HG02884 (cell line): Measurements from ENCODE around the gene CHST11.

Experiments used
- ATAC-seq: cut with Tn5 transposase; IDR thresholded peaks from one replicate; pipeline ENCODE4 v1.9.1; 2021; ENCODE audit warnings: mild to moderate bottlenecking, moderate library complexity; ENCODE audit not compliant: unreplicated experiment

Gene CHST11

DNA sequence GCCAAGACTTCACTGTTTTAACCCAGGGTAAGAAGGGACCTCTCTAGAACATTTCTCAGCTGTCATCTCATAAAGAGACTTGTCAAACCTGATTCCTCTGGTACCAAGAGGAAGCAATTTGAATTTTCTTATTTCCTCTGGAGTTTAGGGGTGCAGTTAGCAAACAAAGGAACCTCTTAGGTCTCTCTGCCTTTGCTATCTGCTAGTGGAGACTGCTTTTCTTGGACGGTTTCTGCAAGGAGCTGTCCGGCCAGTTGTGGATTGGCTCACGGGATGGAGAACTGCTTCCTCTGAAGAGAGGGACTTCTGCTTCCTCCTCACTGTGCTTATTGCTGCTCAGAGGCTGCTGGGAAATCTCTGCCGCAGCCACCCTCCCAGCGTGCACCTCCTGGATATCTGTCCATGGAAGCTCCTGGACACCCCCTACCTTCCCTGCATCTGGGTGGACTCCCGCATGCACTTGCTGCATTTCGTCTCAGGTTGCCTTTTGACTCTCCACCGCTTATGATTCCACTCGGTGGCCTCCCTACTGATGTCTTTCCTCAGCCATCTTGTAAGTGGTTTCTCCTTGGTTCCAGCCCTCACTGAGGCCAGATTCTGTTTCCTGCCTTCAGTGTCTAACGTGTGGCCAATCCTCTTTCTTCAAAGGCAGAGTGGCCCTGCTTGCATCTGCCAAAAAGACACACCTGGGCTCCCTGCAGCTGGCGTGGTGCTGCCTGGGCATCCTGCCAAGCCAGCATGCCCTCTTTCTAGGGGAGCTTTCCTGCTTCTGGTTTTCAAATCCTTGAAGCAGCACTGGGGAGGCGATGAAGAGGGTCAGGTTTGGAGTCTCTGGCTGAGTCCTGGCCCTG, 187.3 kb downstream of the CHST11 start:
- no peak for ATAC-seq

DNA sequence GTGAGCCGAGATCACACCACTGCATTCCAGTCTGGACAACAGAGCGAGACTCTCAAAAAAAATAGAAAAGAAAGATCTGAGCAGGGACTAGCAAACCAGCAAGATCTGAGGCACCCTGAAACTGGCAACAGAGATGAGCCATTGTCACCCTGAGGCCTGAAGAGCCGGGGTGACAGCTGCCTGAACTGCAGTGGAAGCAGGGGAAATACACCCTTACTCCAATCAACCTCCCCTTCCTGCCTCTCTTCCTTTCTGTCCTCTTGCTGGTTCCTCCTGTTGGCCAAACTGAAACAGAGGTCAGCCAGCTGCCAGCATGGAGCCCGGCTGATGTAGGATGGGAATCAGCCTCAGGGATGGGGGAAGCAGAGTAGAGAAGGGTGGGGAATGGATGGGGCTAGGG, 192.0 kb downstream of the CHST11 start:
- no peak for ATAC-seq

DNA sequence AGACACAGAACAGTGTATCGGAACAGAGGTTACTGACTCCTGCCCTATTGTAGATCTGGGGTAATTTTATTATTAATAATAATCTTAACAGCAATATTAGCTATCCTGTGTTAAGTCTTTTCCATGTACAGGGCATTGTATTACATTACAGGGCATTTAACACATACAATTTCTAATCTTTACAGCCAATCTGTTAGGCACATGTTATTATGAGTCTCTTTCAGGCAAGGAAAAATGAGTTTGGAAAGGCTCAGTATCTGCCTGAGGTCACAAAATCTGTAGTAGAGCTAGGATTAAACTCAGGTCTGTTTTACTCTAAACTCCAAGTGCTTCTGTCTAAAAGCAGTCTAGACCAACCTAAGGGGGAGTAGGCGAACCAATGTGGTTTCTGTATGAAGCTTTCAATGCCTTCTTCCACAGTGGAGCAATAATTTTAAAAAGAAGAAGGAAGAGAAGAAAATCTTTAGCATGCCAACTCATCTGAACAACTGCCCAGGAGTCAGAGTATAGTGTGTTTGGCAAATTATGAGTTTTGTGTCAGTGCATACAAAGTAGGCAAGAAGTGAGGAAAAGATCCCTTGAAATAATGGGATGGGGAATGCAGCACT, 192.6 kb downstream of the CHST11 start:
- ATAC-seq = no peak

DNA sequence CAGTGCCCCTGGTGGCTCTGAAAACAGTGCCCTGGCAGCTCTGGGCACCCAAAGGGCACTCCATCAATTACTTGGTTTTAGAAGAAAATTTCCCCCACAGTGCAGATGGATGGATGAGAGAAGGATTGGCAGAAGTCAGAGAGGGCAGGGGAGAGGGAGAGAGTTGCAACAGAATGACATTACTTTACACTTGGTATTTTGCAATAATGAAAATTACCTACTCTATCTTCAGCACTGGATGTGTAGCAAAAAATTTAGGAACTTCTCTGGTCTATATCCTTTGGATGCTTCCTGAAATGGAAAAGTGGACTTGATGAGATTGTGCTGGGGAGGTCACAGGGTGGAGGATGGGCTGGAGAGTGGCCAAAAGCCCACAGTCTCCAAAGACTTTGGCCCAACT, 193.2 kb downstream of the CHST11 start:
- no peak for ATAC-seq

DNA sequence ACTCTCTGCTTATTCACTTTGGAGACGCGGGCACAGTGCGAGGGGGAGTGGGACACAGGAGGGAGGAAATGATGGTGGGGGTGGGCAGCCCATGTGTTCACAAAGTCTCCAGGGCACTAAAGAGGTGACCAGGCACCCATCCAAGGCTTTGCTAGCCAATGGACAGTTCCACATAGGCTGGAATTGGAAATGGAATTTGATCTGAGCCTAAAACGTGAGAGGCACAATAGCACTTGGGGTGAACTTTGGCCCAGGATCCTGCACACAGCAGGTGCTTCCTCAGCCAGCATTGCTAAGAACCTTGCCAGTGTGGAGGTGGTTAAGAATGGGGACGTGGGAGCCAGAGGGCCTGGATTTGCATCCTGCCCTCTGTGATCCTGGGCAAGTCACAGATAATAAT, 193.8 kb downstream of the CHST11 start:
- ATAC-seq = no peak

DNA sequence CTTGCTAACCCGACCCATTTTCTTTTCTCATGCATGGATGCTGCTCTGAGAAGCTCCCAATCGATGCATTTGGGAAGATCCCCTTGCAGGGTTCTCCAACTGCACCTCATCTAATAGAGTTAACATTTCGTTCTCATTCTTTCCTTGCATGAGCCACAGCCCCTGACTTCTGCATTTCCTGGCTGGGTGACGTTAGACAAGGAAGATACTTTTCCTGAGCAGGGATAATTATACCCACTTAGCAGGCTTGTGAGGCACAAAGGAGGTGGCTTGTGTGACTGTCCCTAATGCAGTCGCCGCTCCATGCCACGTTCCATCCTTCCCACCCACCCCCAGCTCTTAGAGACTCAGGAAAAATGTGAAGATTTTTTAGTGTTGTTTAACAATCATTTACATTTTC, 195.1 kb downstream of the CHST11 start:
- ATAC-seq = no peak

DNA sequence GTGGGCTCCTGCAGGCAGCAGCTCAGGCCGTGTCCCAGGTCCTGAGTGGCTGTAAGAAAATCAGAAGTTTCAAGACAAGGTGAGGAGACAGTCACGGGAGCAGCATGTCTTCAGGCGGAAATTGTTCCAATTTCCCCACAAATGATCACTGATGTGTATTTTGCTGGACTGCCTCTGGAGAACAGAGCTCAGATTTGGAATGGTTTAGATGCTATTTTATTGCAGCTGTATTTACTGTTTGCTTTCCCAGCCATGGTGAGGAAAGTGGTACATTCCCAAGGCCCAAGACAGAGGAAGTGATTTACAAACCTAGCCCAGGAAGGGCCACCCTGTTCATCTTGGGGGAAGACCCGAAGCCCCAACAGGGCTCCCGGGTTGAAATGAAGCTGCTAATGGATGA, 195.6 kb downstream of the CHST11 start:
- no peak for ATAC-seq

DNA sequence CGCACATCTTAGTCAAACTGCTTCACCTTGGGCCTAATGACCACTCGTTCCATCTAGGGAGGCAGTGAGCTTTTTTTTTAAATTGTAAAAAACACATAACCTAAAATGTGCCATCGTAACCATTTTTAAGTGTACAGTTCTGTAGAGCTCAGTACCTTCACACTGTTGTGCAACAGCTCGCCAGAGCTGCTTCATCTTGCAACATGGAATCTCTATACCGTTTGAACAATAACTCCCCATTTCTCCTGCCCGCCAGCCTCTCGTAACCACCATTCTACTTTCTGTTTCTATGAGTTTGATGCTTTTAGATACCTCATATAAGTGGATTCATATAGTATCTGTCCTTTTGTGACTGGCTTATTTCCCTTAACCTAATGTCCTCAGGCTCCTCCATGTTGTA, 196.2 kb downstream of the CHST11 start:
- ATAC-seq = no peak

DNA sequence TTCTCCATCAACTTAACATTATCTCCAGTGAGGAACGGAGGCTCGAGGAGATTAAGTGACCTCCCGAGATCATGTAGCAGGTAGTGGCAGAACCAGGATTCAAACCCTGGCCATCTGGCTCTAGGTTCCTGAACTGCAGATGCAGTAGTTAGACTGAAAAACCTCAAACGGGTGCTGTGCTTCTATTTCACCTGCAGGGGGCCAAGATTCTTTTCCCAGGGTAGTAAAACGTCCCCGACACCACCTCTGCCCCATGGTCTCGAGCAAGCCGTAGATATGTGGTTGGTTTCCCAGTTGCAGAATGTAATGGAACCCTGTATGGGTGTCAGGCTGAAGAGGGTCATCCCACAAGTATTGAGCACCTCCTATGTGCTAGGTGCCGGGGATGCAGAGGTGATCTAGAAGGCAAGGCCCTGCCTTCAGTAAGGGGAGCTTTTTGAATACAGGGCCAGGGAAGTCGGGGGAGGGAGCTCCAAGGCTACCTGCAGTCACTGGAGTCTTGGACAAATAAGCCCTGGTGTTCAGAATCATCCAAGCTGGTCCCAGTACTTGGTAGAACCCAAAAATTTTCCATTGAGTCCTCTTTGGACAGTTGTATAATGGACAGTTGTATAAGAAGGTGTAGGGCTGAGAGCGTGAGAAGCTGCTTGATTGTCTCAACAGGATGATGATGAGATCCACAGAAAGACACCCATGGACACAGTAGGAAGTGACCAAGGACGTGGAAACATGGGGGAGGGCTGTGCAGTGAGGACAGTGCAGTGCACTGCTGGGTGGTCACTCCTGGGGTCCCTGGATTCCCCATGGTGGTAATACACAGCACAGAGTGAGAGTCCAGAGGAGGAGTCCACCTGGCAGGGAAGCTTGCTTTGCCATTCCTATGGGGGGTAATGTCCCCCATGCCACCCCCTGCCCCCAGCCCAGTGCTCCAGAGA, 197.2 kb downstream of the CHST11 start:
- ATAC-seq = no peak

DNA sequence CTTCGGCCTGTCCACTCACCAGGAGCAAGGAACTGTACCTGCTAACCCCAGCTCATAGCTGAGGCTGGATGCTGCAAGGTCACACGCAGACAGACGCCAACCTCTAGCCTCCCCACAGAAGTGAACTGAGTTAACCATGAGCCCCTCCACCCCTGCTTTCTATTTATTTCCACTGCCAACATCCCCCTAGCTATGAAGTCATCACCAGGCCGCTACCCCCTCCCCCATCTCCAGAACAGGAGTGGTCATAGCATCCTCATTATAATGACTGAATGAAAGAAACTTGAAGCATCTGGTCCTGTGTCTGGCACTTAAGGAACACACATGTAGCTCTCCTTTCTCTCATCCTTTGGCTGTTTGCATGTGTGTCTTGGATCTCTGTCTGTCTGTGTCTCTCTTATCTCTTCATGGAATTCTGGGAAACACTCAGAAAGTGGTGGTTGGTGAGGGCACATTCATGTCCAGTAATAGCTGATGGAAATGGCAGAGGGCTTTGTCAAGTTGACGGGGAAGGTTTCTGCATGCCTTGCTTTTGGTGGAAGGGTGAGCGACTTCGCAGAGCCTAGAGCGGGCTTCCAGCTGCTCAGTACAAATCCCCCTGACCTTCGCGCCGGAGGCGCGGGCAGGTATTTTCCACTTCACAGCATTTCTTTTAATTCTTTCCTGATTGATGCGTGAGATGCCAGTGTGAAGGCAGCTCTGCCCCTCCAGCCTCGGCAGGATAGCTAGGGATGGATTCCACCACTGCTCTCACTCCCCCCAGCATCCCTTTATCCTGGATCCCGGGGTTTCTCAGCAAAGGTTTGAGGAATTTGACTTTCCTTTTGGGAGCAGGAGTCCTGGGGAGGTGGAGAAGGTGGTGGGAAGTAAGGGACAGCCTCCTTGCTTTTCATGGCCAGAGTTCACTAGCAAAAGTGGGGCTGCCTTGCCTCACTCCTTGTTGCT, 198.2 kb downstream of the CHST11 start:
- no peak for ATAC-seq

DNA sequence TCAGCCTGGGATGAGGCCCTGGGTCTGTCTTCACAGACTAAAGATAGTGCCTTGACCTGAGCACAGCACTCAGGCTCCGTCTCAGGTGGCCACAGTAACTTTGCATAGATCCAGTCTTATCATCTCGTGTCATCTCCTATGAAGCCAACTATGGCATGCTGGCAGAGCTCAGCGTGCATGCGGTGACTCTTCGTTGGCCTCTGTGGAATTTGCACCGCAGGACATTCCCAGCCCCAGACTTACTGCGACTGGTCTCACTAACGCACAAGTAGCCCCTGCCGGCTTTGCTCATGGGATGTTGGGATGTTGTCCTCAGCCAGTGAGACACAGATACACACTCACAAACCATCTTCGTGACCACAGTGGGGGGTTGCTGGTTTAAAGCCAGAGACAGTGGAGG, 199.6 kb downstream of the CHST11 start:
- no peak for ATAC-seq

DNA sequence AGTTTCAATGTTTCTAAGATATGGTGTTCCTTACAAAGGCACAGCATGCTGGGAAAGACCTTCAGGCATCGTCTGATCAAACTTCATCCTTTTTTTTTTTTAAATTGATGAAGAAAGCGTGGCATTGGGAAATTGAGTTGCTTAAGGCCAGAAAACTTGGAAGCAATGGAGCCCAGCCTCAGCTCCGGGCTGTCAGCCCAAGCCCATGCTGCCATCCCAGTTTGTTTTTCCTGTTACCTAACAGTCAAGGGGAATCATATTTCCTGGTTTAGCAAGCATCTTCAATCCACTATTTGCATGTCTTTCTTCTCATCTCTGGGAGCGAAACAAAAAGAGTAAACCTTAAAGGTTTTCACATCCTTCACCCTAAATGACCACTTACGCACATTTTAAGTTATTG, 200.2 kb downstream of the CHST11 start:
- no peak for ATAC-seq

DNA sequence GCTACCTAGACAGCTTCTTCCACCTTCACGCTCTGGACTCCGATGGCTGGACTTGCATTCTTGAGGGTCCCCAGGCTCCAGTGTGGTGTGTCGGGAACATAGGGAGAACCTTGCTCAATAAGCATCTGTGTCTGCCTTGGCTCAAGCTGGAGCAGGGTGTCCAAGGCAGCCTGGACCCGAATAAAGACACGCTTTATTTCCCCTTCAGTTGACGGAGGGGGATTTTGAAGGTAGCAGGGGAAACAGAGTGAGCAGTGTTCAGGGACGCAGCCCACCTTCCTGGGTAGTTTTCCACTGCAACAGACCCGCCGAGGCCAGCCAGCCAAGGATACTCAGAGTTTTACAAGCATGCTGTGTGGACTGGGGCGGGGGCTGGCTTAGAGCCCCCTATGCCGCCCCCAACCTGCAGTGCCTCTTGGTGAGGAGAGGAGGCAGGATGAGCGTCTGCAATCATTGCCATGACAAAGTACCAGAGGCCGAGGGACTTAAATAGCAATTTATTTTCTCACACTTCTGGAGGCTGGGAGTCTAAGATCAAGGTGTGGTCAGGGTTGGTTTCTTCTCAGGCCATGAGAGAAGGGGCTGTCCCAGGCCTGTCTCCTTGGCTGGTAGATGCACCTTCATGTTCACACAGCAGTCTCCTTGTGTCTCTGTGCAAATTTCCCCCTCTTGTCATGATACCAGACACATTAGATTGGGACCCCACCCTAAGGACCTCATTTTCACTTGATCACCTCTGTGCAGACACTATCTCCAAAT, 201.2 kb downstream of the CHST11 start:
- no peak for ATAC-seq

DNA sequence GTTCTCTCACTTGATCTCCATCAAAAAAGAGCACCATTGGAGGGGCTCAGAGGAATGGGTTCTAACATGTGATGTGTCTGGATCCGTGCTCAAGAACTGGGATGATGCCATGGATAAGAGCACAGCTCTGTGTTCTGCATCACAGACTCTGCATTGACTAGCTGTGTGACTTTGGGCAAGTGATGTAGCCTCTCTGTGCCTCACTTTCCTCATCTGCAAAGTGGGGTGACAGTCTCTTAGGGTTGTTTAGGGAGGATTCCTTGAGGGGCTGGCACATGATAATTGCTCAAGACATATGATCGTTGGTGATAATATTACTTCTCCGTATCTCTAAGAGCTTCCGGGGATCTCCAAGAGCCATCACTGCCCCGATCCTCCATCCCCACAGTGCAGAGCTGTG, 202.3 kb downstream of the CHST11 start:
- no peak for ATAC-seq

DNA sequence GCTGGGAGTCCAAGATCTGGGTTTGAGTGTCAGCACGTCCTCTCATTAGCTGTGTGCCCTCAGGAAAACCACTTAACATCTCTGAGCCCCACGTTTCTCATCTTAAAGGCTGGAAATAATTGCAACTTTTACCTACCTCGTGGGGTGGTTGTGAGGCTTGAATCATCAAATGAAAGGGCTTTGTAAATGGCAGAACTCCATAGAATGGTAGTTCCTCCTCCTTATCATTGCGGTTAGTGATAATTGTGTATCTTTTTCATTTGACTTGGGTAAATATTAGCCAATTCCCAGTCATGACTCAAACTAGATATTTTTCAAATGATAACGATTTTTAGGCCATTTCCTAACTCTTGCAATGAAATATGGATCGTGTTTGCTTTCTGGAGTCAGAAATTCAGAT, 205.5 kb downstream of the CHST11 start:
- ATAC-seq = no peak

DNA sequence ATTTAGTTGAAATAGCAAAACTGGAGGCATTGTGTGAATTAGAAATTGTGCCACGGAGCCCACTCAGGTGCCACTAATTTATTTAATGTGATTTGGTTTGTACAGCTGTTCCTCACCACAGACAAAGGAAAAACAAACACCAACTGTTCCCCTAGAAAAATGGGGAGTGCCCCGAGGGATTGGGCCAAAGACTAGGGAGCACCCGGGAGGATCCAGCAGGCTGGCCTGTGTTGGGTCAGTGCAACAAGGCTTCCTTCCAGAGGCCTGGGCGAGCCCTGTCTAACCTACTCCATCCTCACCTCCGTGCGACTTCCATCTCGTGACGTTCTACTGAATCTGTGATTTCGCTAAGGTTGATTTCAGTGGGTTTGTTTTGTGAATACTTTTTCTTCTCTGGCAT, 206.2 kb downstream of the CHST11 start:
- ATAC-seq = no peak

DNA sequence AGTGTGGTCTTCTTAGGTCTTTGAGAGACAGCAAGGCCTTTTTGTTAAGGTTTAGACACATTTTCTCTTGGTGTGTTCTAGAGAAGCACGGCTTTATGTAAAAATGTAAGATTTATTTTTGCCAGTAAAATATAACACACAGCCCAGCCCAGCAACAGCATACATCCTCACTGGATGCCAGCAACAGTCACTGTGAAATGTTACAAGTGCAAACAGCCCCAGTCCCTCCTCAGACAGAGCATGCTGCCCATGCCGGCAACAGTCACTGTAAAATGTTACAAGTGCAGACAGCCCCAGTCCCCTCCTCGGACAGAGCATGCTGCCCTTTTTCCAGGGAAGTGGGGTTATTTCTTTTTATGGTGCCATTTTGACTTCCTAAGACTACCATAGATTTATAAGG, 207.6 kb downstream of the CHST11 start:
- ATAC-seq = no peak

DNA sequence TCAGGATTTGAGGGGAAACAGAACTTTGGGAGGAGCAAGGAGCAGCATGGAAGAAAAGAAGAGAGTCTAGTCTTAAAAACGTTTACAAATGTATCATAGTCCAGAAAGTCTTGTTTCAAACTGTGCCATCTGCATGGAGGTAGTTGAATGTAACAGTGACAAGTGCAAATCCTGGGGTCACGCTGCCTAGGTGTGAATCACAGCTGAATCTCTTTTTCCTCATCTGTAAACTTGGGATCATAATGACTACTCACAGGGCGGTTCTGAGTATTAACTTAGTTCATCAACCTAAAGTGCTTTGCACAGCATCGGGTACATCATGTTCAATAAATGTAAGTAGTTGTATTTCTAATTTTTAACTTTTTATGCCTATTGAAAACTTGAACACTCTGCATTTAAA, 208.5 kb downstream of the CHST11 start:
- no peak for ATAC-seq

DNA sequence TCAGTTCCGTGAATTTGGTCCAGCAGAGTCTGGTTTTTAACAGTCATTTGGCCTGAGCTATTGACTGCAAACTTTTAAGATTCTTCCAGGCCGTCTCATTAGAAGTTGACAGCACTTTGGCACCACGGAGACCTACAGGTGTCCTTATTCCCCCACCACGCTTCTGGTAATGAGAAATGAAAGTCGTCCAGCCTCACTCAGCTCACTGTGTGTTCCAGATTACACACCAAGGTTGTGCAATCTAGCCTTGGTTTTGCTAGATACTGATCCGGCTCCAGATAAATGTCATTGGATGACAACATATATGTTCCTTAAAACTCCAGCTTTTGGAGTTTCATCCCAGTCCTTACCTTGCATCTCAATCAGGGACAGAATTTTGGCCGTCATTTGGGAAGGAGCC, 210.4 kb downstream of the CHST11 start:
- no peak for ATAC-seq

DNA sequence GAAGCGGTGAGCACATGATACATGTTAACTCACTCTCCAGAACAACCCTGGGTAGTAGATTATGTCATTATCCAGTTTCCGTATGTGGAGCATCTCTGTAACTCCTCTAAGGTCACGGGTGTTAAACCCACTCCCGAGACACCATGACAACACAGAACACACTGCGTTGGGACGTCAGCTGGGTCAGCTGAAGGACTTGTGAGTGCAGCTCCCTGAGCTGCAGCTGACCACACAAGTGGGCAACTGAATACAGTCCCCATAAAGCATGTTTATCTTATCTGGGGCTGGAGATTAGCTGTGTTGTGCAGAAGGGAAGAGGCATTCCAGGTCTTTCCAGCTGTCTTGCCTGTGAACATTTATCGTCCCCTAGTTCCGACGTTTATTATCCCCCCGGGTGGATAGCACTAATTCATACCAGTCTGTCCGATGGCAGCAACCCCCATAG, 211.5 kb downstream of the CHST11 start:
- ATAC-seq = no peak
